ENCODE results near the gene CTXND2.
A peak's percentile ranks its signal among the peaks of the same experiment; 100 is the strongest.
"Not testable (repeated sequence)": the region's sequence is repeated elsewhere in the genome, so short reads cannot be mapped to it uniquely, and the experiment has no call there.

Gene CTXND2

GRCh38 chr1:150893336-150893913, 6.5 kb downstream of the CTXND2 start:
- no peak for DNase-seq

GRCh38 chr1:150895618-150896017, 8.7 kb downstream of the CTXND2 start:
- no peak for DNase-seq

- not testable (repeated sequence) for DNase-seq
Observed at GRCh38 chr1:150899795-150900194, 12.9 kb downstream of the CTXND2 start.

GRCh38 chr1:150902346-150902745, 15.4 kb downstream of the CTXND2 start:
- DNase-seq, result no peak

GRCh38 chr1:150902751-150903150, 15.8 kb downstream of the CTXND2 start:
- DNase-seq, result no peak

- no peak for DNase-seq
Observed at GRCh38 chr1:150905301-150905700, 18.4 kb downstream of the CTXND2 start.

- DNase-seq, result no peak
Observed at GRCh38 chr1:150906329-150906728, 19.4 kb downstream of the CTXND2 start.

GRCh38 chr1:150906813-150907212, 19.9 kb downstream of the CTXND2 start:
- DNase-seq, result no peak

GRCh38 chr1:150909585-150910180, 22.7 kb downstream of the CTXND2 start:
- no peak for DNase-seq

GRCh38 chr1:150912623-150913022, 25.7 kb downstream of the CTXND2 start:
- no peak for DNase-seq

GRCh38 chr1:150917387-150917786, 30.5 kb downstream of the CTXND2 start:
- no peak for DNase-seq

GRCh38 chr1:150922519-150922975, 35.6 kb downstream of the CTXND2 start:
- DNase-seq, result peak; percentile 82

- no peak for DNase-seq
Observed at GRCh38 chr1:150925080-150925479, 38.1 kb downstream of the CTXND2 start.

- peak; percentile 96 for DNase-seq
Observed at GRCh38 chr1:150926097-150926741, 39.3 kb downstream of the CTXND2 start, which contains the start of gene SETDB1. Gene SETDB1, plus strand, starts transcription at chr1:150926363. Its CDS starts 1,352 bp downstream, at chr1:150927715.

GRCh38 chr1:150927624-150928023, 40.7 kb downstream of the CTXND2 start:
- no peak for DNase-seq

- DNase-seq, result no peak
Observed at GRCh38 chr1:150928286-150928685, 41.4 kb downstream of the CTXND2 start.

GRCh38 chr1:150928775-150929174, 41.8 kb downstream of the CTXND2 start:
- DNase-seq, result not testable (repeated sequence)

GRCh38 chr1:150931773-150932172, 44.8 kb downstream of the CTXND2 start:
- DNase-seq, result no peak

GRCh38 chr1:150944856-150945255, 57.9 kb downstream of the CTXND2 start:
- no peak for DNase-seq

GRCh38 chr1:150954708-150955107, 67.8 kb downstream of the CTXND2 start:
- DNase-seq, result no peak

- DNase-seq, result no peak
Observed at GRCh38 chr1:150955280-150955679, 68.3 kb downstream of the CTXND2 start.

- DNase-seq, result no peak
Observed at GRCh38 chr1:150957666-150958065, 70.7 kb downstream of the CTXND2 start.

GRCh38 chr1:150960646-150961045, 73.7 kb downstream of the CTXND2 start:
- DNase-seq, result no peak

GRCh38 chr1:150961756-150962155, 74.8 kb downstream of the CTXND2 start:
- DNase-seq, result no peak

Data from CD4-positive, alpha-beta T cell treated with Interleukin-12 subunit alpha and Interleukin-12 subunit beta, for 1 hour (primary cell).